BLaER1 (cell line): ENCODE results near the gene NUAK1.

ENCODE experiments used
- H3K27ac ChIP-seq: shearing (Covaris generic); formaldehyde crosslinking; 2 replicates; pipeline ENCODE4 v1.8.1; 2022
- H3K27me3 ChIP-seq: shearing (Covaris generic); formaldehyde crosslinking; 2 replicates; pipeline ENCODE4 v1.8.1; 2022
- H3K36me3 ChIP-seq: shearing (Covaris generic); formaldehyde crosslinking; 2 replicates; pipeline ENCODE4 v1.8.1; 2022
- H3K4me1 ChIP-seq: shearing (Covaris generic); formaldehyde crosslinking; 2 replicates; pipeline ENCODE4 v1.8.1; 2022
- H3K4me2 ChIP-seq: shearing (Covaris generic); formaldehyde crosslinking; 2 replicates; pipeline ENCODE4 v1.8.1; 2022
- H3K4me3 ChIP-seq: shearing (Covaris generic); formaldehyde crosslinking; 2 replicates; pipeline ENCODE4 v1.8.1; 2022
- H3K9ac ChIP-seq: shearing (Covaris generic); formaldehyde crosslinking; 2 replicates; pipeline ENCODE4 v1.8.1; 2022
- H3K9me3 ChIP-seq: shearing (Covaris generic); formaldehyde crosslinking; 2 replicates; pipeline ENCODE4 v1.8.1; 2022
- H4K20me1 ChIP-seq: shearing (Covaris generic); formaldehyde crosslinking; 2 replicates; pipeline ENCODE4 v1.8.1; 2022
- Cebpa-rat ChIP-seq: shearing (Covaris generic); IDR thresholded peaks from 2 replicates; pipeline ENCODE4 v1.8.1; 2022

NUAK1 gene

GRCh38 chr12:106140223-106140986, 1.7 kb upstream of the NUAK1 start:
- Histone ChIP-seq H3K27me3 (peaks cover 23% of the 10 kb centered on the region), H3K27ac (peak overlapping the region; percentile 98), H3K9ac (peak overlapping the region; percentile 97), H3K4me1 (peaks cover 61% of the 10 kb centered on the region), H3K4me3 (peak overlapping the region; percentile 88), H3K4me2 (peak overlapping the region; percentile 95), H3K36me3 (no peaks in the 10 kb centered on the region), H3K9me3 (no peaks in the 10 kb centered on the region), H4K20me1 (peaks cover 8% of the 10 kb centered on the region; the same call in 1 of the 2 replicates)
- TF ChIP-seq Cebpa-rat = no peak

GRCh38 chr12:106139422-106140171, 843 bp upstream of the NUAK1 start:
- Histone ChIP-seq H3K4me1 (peaks cover 65% of the 10 kb centered on the region), H3K4me3 (peak overlapping the region; percentile 88)

GRCh38 chr12:106138357-106138632, 459 bp downstream of the NUAK1 start:
- Histone ChIP-seq H3K4me3 (peak overlapping the region; percentile 88), H3K27me3 (peaks cover 23% of the 10 kb centered on the region), H3K4me2 (peak overlapping the region; percentile 95), H3K9ac (peak overlapping the region; percentile 97), H3K9me3 (no peaks in the 10 kb centered on the region), H4K20me1 (peaks cover 8% of the 10 kb centered on the region; the same call in 1 of the 2 replicates), H3K4me1 (peaks cover 65% of the 10 kb centered on the region), H3K27ac (peak overlapping the region; percentile 98), H3K36me3 (no peaks in the 10 kb centered on the region)
- no peak for TF ChIP-seq Cebpa-rat

More at GRCh38 chr12:106139422-106140171, 843 bp upstream of the NUAK1 start:
- H3K27ac ChIP-seq = peak overlapping the region; percentile 98
- peaks cover 8% of the 10 kb centered on the region; the same call in 1 of the 2 replicates for H4K20me1 ChIP-seq
- TF ChIP-seq Cebpa-rat = no peak
- H3K36me3 ChIP-seq = no peaks in the 10 kb centered on the region
- no peaks in the 10 kb centered on the region for H3K9me3 ChIP-seq
- peaks cover 23% of the 10 kb centered on the region for H3K27me3 ChIP-seq
- H3K4me2 ChIP-seq = peak overlapping the region; percentile 95
- H3K9ac ChIP-seq = peak overlapping the region; percentile 97

GRCh38 chr12:106137530-106138356, 1.0 kb downstream of the NUAK1 start:
- H4K20me1 ChIP-seq = peaks cover 8% of the 10 kb centered on the region; the same call in 1 of the 2 replicates
- no peaks in the 10 kb centered on the region for H3K9me3 ChIP-seq
- H3K9ac ChIP-seq = peak overlapping the region; percentile 97; the same call in 1 of the 2 replicates
- peak overlapping the region; percentile 88 for H3K4me3 ChIP-seq
- H3K4me2 ChIP-seq = peak overlapping the region; percentile 95
- H3K4me1 ChIP-seq = peaks cover 63% of the 10 kb centered on the region
- peaks cover 23% of the 10 kb centered on the region for H3K27me3 ChIP-seq
- TF ChIP-seq Cebpa-rat = no peak
- peak overlapping the region; percentile 98; the same call in 1 of the 2 replicates for H3K27ac ChIP-seq
- no peaks in the 10 kb centered on the region for H3K36me3 ChIP-seq

- peaks cover 23% of the 10 kb centered on the region for H3K27me3 ChIP-seq
- H4K20me1 ChIP-seq = 0 out of 2 replicates have a peak, but pooled peaks cover 4% of the 10 kb centered on the region
- no peak for TF ChIP-seq Cebpa-rat
- no peak overlapping the region for H3K27ac ChIP-seq
- H3K4me2 ChIP-seq = peak overlapping the region; percentile 58
- no peaks in the 10 kb centered on the region for H3K9me3 ChIP-seq
- H3K4me1 ChIP-seq = peaks cover 50% of the 10 kb centered on the region
- no peaks in the 10 kb centered on the region for H3K36me3 ChIP-seq
- no peak overlapping the region for H3K9ac ChIP-seq
- H3K4me3 ChIP-seq = no peak overlapping the region
Measured at GRCh38 chr12:106136263-106136662, 2.5 kb downstream of the NUAK1 start.

- no peaks in the 10 kb centered on the region for H3K36me3 ChIP-seq
- H3K4me2 ChIP-seq = peak overlapping the region; percentile 58
- H3K9me3 ChIP-seq = no peaks in the 10 kb centered on the region
- H3K9ac ChIP-seq = no peak overlapping the region
- no peak overlapping the region for H3K4me3 ChIP-seq
- no peak for TF ChIP-seq Cebpa-rat
- peaks cover 45% of the 10 kb centered on the region for H3K4me1 ChIP-seq
- H3K27me3 ChIP-seq = peaks cover 23% of the 10 kb centered on the region
- no peaks in the 10 kb centered on the region for H4K20me1 ChIP-seq
- H3K27ac ChIP-seq = no peak overlapping the region
Measured at GRCh38 chr12:106135781-106136180, 3.0 kb downstream of the NUAK1 start.

- H3K9me3 ChIP-seq = no peaks in the 10 kb centered on the region
- H3K4me1 ChIP-seq = peaks cover 38% of the 10 kb centered on the region
- H3K27me3 ChIP-seq = peaks cover 23% of the 10 kb centered on the region
- no peak overlapping the region for H3K27ac ChIP-seq
- no peak for TF ChIP-seq Cebpa-rat
- no peak overlapping the region for H3K9ac ChIP-seq
- H3K4me3 ChIP-seq = no peak overlapping the region
- no peaks in the 10 kb centered on the region for H4K20me1 ChIP-seq
- peak overlapping the region; percentile 58; the same call in 1 of the 2 replicates for H3K4me2 ChIP-seq
- H3K36me3 ChIP-seq = no peaks in the 10 kb centered on the region
Measured at GRCh38 chr12:106135075-106135474, 3.7 kb downstream of the NUAK1 start.

- H4K20me1 ChIP-seq = no peaks in the 10 kb centered on the region
- H3K27me3 ChIP-seq = peaks cover 23% of the 10 kb centered on the region
- H3K27ac ChIP-seq = no peak overlapping the region
- H3K4me2 ChIP-seq = no peak overlapping the region
- H3K36me3 ChIP-seq = no peaks in the 10 kb centered on the region
- H3K4me3 ChIP-seq = no peak overlapping the region
- no peak for TF ChIP-seq Cebpa-rat
- H3K4me1 ChIP-seq = peaks cover 32% of the 10 kb centered on the region
- no peaks in the 10 kb centered on the region for H3K9me3 ChIP-seq
- H3K9ac ChIP-seq = no peak overlapping the region
Measured at GRCh38 chr12:106134294-106134949, 4.3 kb downstream of the NUAK1 start.
